HG03095 (cell line): ENCODE results near the gene ZNF718.
"Not testable (repeated sequence)": the region's sequence is repeated elsewhere in the genome, so short reads cannot be mapped to it uniquely, and the experiment has no call there.

ENCODE experiments used
- ATAC-seq: cut with Tn5 transposase; IDR thresholded peaks from one replicate; pipeline ENCODE4 v1.9.1; 2021; ENCODE audit warnings: moderate library complexity; ENCODE audit not compliant: unreplicated experiment

ZNF718 gene

GRCh38 chr4:124275-125081 is at the start of gene ZNF718:
TSS of gene ZNF718 (plus strand) at chr4:124501. CDS start at chr4:124671, 170 bp downstream.
- ATAC-seq, result peak; percentile 99

GRCh38 chr4:85951-86350 is 38.4 kb upstream of the ZNF718 start:
- ATAC-seq, result no peak

- ATAC-seq, result not testable (repeated sequence)
Measured at GRCh38 chr4:86559-87324, 37.6 kb upstream of the ZNF718 start.

- ATAC-seq, result no peak
Measured at GRCh38 chr4:98386-98785, 25.9 kb upstream of the ZNF718 start.

GRCh38 chr4:99863-100262 is 24.4 kb upstream of the ZNF718 start:
- ATAC-seq, result no peak

- ATAC-seq, result no peak
Measured at GRCh38 chr4:107083-107443, 17.2 kb upstream of the ZNF718 start.

- no peak for ATAC-seq
Measured at GRCh38 chr4:107444-108429, 16.6 kb upstream of the ZNF718 start.

GRCh38 chr4:112771-113170 is 11.5 kb upstream of the ZNF718 start:
- no peak for ATAC-seq

- ATAC-seq, result no peak
Measured at GRCh38 chr4:113732-114131, 10.6 kb upstream of the ZNF718 start.

- ATAC-seq, result no peak
Measured at GRCh38 chr4:114149-114548, 10.2 kb upstream of the ZNF718 start.

- ATAC-seq, result no peak
Measured at GRCh38 chr4:116499-116898, 7.8 kb upstream of the ZNF718 start.

GRCh38 chr4:120616-121015 is 3.7 kb upstream of the ZNF718 start:
- no peak for ATAC-seq

- no peak for ATAC-seq
Measured at GRCh38 chr4:121408-122084, 2.8 kb upstream of the ZNF718 start.

GRCh38 chr4:123922-124274 is 403 bp upstream of the ZNF718 start:
- ATAC-seq, result not testable (repeated sequence)

- ATAC-seq, result peak; percentile 13
Measured at GRCh38 chr4:125091-125771, 930 bp downstream of the ZNF718 start.

- no peak for ATAC-seq
Measured at GRCh38 chr4:125833-126232, 1.5 kb downstream of the ZNF718 start.

GRCh38 chr4:132483-132882 is 8.2 kb downstream of the ZNF718 start:
- ATAC-seq, result no peak

- ATAC-seq, result no peak
Measured at GRCh38 chr4:138935-139334, 14.6 kb downstream of the ZNF718 start.

GRCh38 chr4:139691-140090 is 15.4 kb downstream of the ZNF718 start:
- ATAC-seq, result no peak

- no peak for ATAC-seq
Measured at GRCh38 chr4:146621-147020, 22.3 kb downstream of the ZNF718 start.
